Fibroblast of skin of abdomen (primary cell): ENCODE measurements around the gene NR6A1.

Experiments used
- DNase-seq: peaks from one replicate; pipeline ENCODE4 v3.0.0-alpha.2; 2013

Gene NR6A1

GRCh38 chr9:124562328-124562727 lies 208.8 kb downstream of the NR6A1 start:
- DNase-seq = no peak

GRCh38 chr9:124559871-124560270 lies 211.2 kb downstream of the NR6A1 start:
- DNase-seq = peak; percentile 86

GRCh38 chr9:124558777-124559470 lies 212.2 kb downstream of the NR6A1 start:
- DNase-seq = no peak

- no peak for DNase-seq
Observed at GRCh38 chr9:124557895-124558294, 213.2 kb downstream of the NR6A1 start.

GRCh38 chr9:124555043-124555442 lies 216.1 kb downstream of the NR6A1 start:
- DNase-seq = no peak

GRCh38 chr9:124553738-124554137 lies 217.4 kb downstream of the NR6A1 start:
- peak; percentile 94 for DNase-seq

- no peak for DNase-seq
Observed at GRCh38 chr9:124552273-124552605, 218.9 kb downstream of the NR6A1 start.

GRCh38 chr9:124551472-124552272 lies 219.4 kb downstream of the NR6A1 start:
- DNase-seq = peak; percentile 75

- no peak for DNase-seq
Observed at GRCh38 chr9:124550072-124550471, 221.0 kb downstream of the NR6A1 start.

- no peak for DNase-seq
Observed at GRCh38 chr9:124549016-124549415, 222.1 kb downstream of the NR6A1 start.

GRCh38 chr9:124544535-124544934 lies 226.6 kb downstream of the NR6A1 start:
- DNase-seq = no peak

GRCh38 chr9:124541824-124542223 lies 229.3 kb downstream of the NR6A1 start:
- no peak for DNase-seq

- DNase-seq = no peak
Observed at GRCh38 chr9:124537926-124538325, 233.2 kb downstream of the NR6A1 start.

GRCh38 chr9:124535846-124536245 lies 235.3 kb downstream of the NR6A1 start:
- no peak for DNase-seq

GRCh38 chr9:124532897-124533296 lies 238.2 kb downstream of the NR6A1 start:
- no peak for DNase-seq

GRCh38 chr9:124531115-124531514 lies 240.0 kb downstream of the NR6A1 start:
- DNase-seq = no peak

- DNase-seq = no peak
Observed at GRCh38 chr9:124530246-124530645, 240.9 kb downstream of the NR6A1 start.

GRCh38 chr9:124527781-124528180 lies 243.3 kb downstream of the NR6A1 start:
- DNase-seq = no peak

- no peak for DNase-seq
Observed at GRCh38 chr9:124526174-124526573, 244.9 kb downstream of the NR6A1 start.

GRCh38 chr9:124522121-124523098 lies 248.7 kb downstream of the NR6A1 start:
- DNase-seq = no peak

- DNase-seq = no peak
Observed at GRCh38 chr9:124521142-124521541, 250.0 kb downstream of the NR6A1 start.

- DNase-seq = no peak
Observed at GRCh38 chr9:124520206-124520596, 250.9 kb downstream of the NR6A1 start.

- no peak for DNase-seq
Observed at GRCh38 chr9:124518116-124518515, 253.0 kb downstream of the NR6A1 start.
